ENCODE results near the gene MYL1.

MYL1 gene

GRCh38 chr2:210309548-210310233, 5.3 kb downstream of the MYL1 start:
- H3K27me3 ChIP-seq (ENCODE audit: insufficient read depth, poor library complexity, severe bottlenecking), result no peaks in the 10 kb centered on the region
- no peak for TF ChIP-seq GABPA (IDR thresholded peaks at IDR 0.05; ENCODE audit: low read depth)
- TF ChIP-seq POLR2AphosphoS5 (IDR thresholded peaks at IDR 0.05; ENCODE audit: low read depth), result no peak
- TF ChIP-seq REST (IDR thresholded peaks at IDR 0.05; ENCODE audit: insufficient replicate concordance, low read depth), result no peak
- no peak for TF ChIP-seq CTCF (IDR thresholded peaks at IDR 0.05; ENCODE audit: insufficient read depth, low read length)
- TF ChIP-seq SPI1 (IDR thresholded peaks at IDR 0.05; ENCODE audit: borderline replicate concordance, low read depth), result no peak
- H3K27ac ChIP-seq (replicated peaks), result no peak overlapping the region
- H3K4me3 ChIP-seq (replicated peaks; ENCODE audit: insufficient read depth, low read length), result no peak overlapping the region
- DNase-seq (ENCODE audit: low read depth in 1 of 2, low spot score in 1 of 2), result no peak

- Histone ChIP-seq H3K27me3 (ENCODE audit: insufficient read depth, poor library complexity, severe bottlenecking) (peaks cover 8% of the 10 kb centered on the region), H3K27ac (replicated peaks) (no peak overlapping the region), H3K4me3 (replicated peaks; ENCODE audit: insufficient read depth, low read length) (no peak overlapping the region)
- DNase-seq (ENCODE audit: low read depth in 1 of 2, low spot score in 1 of 2), result no peak
- no peak for TF ChIP-seq GABPA (IDR thresholded peaks at IDR 0.05; ENCODE audit: low read depth)
- TF ChIP-seq CTCF (IDR thresholded peaks at IDR 0.05; ENCODE audit: insufficient read depth, low read length), result no peak
These were observed 11.5 kb downstream of the MYL1 start for GRCh38 chr2:210303498-210303897.

- TF ChIP-seq POLR2AphosphoS5 (IDR thresholded peaks at IDR 0.05; ENCODE audit: low read depth), result no peak
- no peak for TF ChIP-seq SPI1 (IDR thresholded peaks at IDR 0.05; ENCODE audit: borderline replicate concordance, low read depth)
- no peak for TF ChIP-seq CTCF (IDR thresholded peaks at IDR 0.05; ENCODE audit: insufficient read depth, low read length)
- no peak for TF ChIP-seq GABPA (IDR thresholded peaks at IDR 0.05; ENCODE audit: low read depth)
- no peak for TF ChIP-seq REST (IDR thresholded peaks at IDR 0.05; ENCODE audit: insufficient replicate concordance, low read depth)
- Histone ChIP-seq H3K4me3 (replicated peaks; ENCODE audit: insufficient read depth, low read length) (no peak overlapping the region), H3K27me3 (ENCODE audit: insufficient read depth, poor library complexity, severe bottlenecking) (peaks cover 8% of the 10 kb centered on the region), H3K27ac (replicated peaks) (no peak overlapping the region)
- DNase-seq (ENCODE audit: low read depth in 1 of 2, low spot score in 1 of 2), result no peak
These were observed 12.6 kb downstream of the MYL1 start for GRCh38 chr2:210302326-210302725.

GRCh38 chr2:210299866-210300373, 15.1 kb downstream of the MYL1 start:
- TF ChIP-seq CTCF (IDR thresholded peaks at IDR 0.05; ENCODE audit: insufficient read depth, low read length) (no peak), REST (IDR thresholded peaks at IDR 0.05; ENCODE audit: insufficient replicate concordance, low read depth) (no peak), POLR2AphosphoS5 (IDR thresholded peaks at IDR 0.05; ENCODE audit: low read depth) (no peak), GABPA (IDR thresholded peaks at IDR 0.05; ENCODE audit: low read depth) (no peak), SPI1 (IDR thresholded peaks at IDR 0.05; ENCODE audit: borderline replicate concordance, low read depth) (no peak)
- no peak overlapping the region for H3K27ac ChIP-seq (replicated peaks)

More at GRCh38 chr2:210299866-210300373, 15.1 kb downstream of the MYL1 start:
- Histone ChIP-seq H3K4me3 (replicated peaks; ENCODE audit: insufficient read depth, low read length) (no peak overlapping the region), H3K27me3 (ENCODE audit: insufficient read depth, poor library complexity, severe bottlenecking) (peaks cover 8% of the 10 kb centered on the region)
- DNase-seq (ENCODE audit: low read depth in 1 of 2, low spot score in 1 of 2), result no peak
